Uterus (tissue), 4 donors: Measurements from ENCODE around the gene PTH1R. TPM values are rescaled to one million over a fixed set of nuclear protein-coding genes. Genes with fewer than 3 reads are reported as not detected.

Experiments
- DNase-seq, 2 donors: peaks; one replicate each; pipeline ENCODE4 v3.0.0-alpha.2; 2019 to 2020
- H3K27ac ChIP-seq, 2 donors: fragments of 200-600 bp; sonication (generic); 1 replicate in 1 of 2; 2 replicates in 1 of 2; pipeline ENCODE4 v1.5.1; 2016 to 2018
- H3K27me3 ChIP-seq, 2 donors: fragments of 200-600 bp; sonication (generic); one replicate each; pipeline ENCODE4 v1.5.1; 2018 to 2019; ENCODE audit warnings: control low read depth in 1 of 2
- H3K36me3 ChIP-seq, 2 donors: fragments of 200-600 bp; sonication (generic); one replicate each; pipeline ENCODE4 v1.5.1; 2019; ENCODE audit warnings: control low read depth in 1 of 2
- H3K4me1 ChIP-seq, 2 donors: fragments of 200-600 bp; sonication (generic); one replicate each; pipeline ENCODE4 v1.5.1; 2018 to 2019; ENCODE audit warnings: control low read depth in 1 of 2
- H3K4me3 ChIP-seq, 2 donors: fragments of 200-600 bp; sonication (generic); 1 replicate in 1 of 2; 2 replicates in 1 of 2; pipeline ENCODE4 v1.5.1; 2018 to 2019; ENCODE audit warnings: mild to moderate bottlenecking in 1 of 2
- H3K9me3 ChIP-seq, 2 donors: fragments of 200-600 bp; sonication (generic); one replicate each; pipeline ENCODE4 v1.5.1; 2019; ENCODE audit warnings: control low read depth in 1 of 2
- POLR2A ChIP-seq, 2 donors: fragments of 450-650 bp; IDR thresholded peaks; one replicate each; pipeline ENCODE4 v1.6.1; 2016; ENCODE audit warnings: antibody characterized with exemption in 2 of 2, mild to moderate bottlenecking in 1 of 2, moderate library complexity in 1 of 2
- intact Hi-C: fragments of 100-400 bp; cut with DNase I; formaldehyde crosslinking; loops from one replicate; pipeline ENCODE4 v1.15.1; 2023; ENCODE audit warnings: low total_unique reads
- total RNA-seq, 4 donors: library from RNA; depleted of rRNA in 3 of 4; stranded (reverse); fragments of >200 nt in 3 of 4; gene quantifications; one replicate each; pipeline versions ENCODE4 v1.1.0 to v1.2.4, GENCODE V29; 2014 to 2023
- TF ChIP-seq, protein P1 (sequence below), 4 experiments: fragments of 200-600 bp in 2 of 4; fragments of 450-650 bp in 2 of 4; sonication (generic) in 2 of 4; IDR thresholded peaks; one replicate each; pipeline ENCODE4 v1.5.1; 2016 to 2019; ENCODE audit warnings: antibody characterized with exemption in 4 of 4, mild to moderate bottlenecking in 2 of 4, moderate library complexity in 1 of 4
- donor health status: DM: yes; HTN: yes; CAD: no.

The PTH1R gene
- total RNA-seq, 4 donors from 2014 or later = 0.51 to 29.9 (median 18.9) TPM

DNA sequence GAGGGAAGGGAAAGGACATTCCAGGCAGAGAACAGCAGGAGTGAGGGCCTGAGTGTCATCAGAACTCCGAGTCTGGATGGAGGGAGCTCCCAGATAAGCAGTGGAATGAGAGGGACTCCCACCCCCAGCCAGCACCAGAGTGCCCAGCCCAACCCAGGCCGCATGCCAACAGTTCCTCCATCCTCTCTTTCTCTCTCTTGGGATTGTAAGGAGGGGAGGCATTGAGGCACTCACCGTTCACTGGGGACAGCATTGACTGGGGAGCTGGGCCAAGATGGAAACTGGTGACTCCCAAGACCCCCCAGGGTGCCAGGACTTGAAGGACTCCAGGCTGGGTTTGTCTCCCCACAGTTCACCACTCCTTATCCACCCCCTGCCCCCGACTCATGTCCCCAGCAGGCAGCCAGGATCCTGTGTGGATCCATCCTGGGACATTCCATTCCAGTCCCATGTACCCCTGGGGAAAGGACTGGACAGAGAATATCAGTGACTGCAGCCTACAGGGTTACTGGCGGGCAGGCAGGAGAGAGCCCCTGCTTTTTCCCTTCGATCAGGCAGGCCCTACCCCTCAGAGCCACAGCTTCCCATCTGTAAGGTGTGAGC lies 15.7 kb downstream of the PTH1R start:
- intact Hi-C loops = no loop called here
- Histone ChIP-seq H3K36me3 (no peaks in the 10 kb centered on the region), H3K4me3 (no peak overlapping the region), H3K9me3 (no peaks in the 10 kb centered on the region), H3K27me3 (no peaks in the 10 kb centered on the region), H3K4me1 (peaks cover 0 to 22% of the 10 kb centered on the region in 2 donors), H3K27ac (no peak overlapping the region)
- TF ChIP-seq, protein P1, sequence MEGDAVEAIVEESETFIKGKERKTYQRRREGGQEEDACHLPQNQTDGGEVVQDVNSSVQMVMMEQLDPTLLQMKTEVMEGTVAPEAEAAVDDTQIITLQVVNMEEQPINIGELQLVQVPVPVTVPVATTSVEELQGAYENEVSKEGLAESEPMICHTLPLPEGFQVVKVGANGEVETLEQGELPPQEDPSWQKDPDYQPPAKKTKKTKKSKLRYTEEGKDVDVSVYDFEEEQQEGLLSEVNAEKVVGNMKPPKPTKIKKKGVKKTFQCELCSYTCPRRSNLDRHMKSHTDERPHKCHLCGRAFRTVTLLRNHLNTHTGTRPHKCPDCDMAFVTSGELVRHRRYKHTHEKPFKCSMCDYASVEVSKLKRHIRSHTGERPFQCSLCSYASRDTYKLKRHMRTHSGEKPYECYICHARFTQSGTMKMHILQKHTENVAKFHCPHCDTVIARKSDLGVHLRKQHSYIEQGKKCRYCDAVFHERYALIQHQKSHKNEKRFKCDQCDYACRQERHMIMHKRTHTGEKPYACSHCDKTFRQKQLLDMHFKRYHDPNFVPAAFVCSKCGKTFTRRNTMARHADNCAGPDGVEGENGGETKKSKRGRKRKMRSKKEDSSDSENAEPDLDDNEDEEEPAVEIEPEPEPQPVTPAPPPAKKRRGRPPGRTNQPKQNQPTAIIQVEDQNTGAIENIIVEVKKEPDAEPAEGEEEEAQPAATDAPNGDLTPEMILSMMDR (IDR thresholded peaks at IDR 0.05) = no peak
- no peak for TF ChIP-seq POLR2A (IDR thresholded peaks at IDR 0.05)
- DNase-seq = no peak

GRCh38 chr3:46893763-46894162 lies 16.2 kb downstream of the PTH1R start:
- Histone ChIP-seq H3K27ac (no peak overlapping the region), H3K36me3 (no peaks in the 10 kb centered on the region), H3K4me1 (peaks cover 0 to 24% of the 10 kb centered on the region in 2 donors), H3K4me3 (no peak overlapping the region), H3K27me3 (no peaks in the 10 kb centered on the region), H3K9me3 (no peaks in the 10 kb centered on the region)
- no peak for DNase-seq
- intact Hi-C loops = no loop called here
- TF ChIP-seq, protein P1 (IDR thresholded peaks at IDR 0.05) = no peak
- TF ChIP-seq POLR2A (IDR thresholded peaks at IDR 0.05) = no peak

DNA sequence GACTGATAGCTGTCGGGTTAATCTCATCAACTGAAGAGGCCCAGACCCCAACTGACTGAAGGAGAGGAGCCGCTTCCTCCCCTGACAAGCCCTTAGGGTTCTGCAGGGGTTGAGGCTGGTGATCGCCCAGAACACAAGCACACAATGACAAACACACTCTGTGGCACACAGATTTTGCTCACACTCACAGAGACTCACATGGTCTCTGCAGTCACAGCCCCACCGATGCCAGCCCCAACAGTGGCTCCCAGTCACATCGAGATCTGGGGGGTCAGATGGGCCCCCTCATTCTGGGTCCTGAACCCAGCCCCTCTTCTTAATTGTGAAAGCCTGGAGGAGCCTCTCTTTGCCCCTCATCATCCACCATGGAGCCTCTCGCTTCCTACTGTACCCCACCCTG lies 16.7 kb downstream of the PTH1R start:
- H3K4me3 ChIP-seq = no peak overlapping the region
- intact Hi-C loops = no loop called here
- peaks cover 0 to 28% of the 10 kb centered on the region in 2 donors for H3K4me1 ChIP-seq
- H3K36me3 ChIP-seq = no peaks in the 10 kb centered on the region
- H3K27me3 ChIP-seq = no peaks in the 10 kb centered on the region
- DNase-seq = no peak
- H3K9me3 ChIP-seq = no peaks in the 10 kb centered on the region
- H3K27ac ChIP-seq = no peak overlapping the region
- TF ChIP-seq, protein P1 (IDR thresholded peaks at IDR 0.05) = no peak
- TF ChIP-seq POLR2A (IDR thresholded peaks at IDR 0.05) = no peak

- Histone ChIP-seq H3K27ac (no peak overlapping the region), H3K4me1 (peaks cover 0 to 28% of the 10 kb centered on the region in 2 donors), H3K36me3 (no peaks in the 10 kb centered on the region), H3K9me3 (no peaks in the 10 kb centered on the region), H3K27me3 (no peaks in the 10 kb centered on the region), H3K4me3 (no peak overlapping the region)
- TF ChIP-seq, protein P1 (IDR thresholded peaks at IDR 0.05) = peak; percentile 90 to 96 (median 94)
- no peak for TF ChIP-seq POLR2A (IDR thresholded peaks at IDR 0.05)
- DNase-seq = peak; percentile 76 to 82
- intact Hi-C loops = no loop called here
These were observed 17.7 kb downstream of the PTH1R start for GRCh38 chr3:46895204-46895660.

DNA sequence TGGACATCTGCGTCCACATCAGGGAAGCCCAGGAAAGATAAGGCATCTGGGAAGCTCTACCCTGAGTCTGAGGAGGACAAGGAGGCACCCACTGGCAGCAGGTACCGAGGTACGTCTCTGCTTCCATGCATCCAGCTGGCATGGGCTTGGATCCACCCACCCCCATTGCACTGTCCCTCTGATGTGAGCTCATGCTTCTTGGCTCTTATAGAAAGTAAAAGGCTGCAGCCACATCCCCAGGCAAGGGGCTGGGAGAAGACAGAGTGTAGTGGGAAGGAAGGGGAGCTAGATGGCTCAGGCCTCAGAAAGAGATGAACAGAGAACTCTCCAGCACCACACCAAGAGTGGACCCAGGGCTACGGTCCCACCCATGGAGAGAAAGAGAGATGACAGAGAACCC lies 18.2 kb downstream of the PTH1R start:
- Histone ChIP-seq H3K4me1 (peaks cover 0 to 28% of the 10 kb centered on the region in 2 donors), H3K9me3 (no peaks in the 10 kb centered on the region), H3K36me3 (no peaks in the 10 kb centered on the region), H3K4me3 (no peak overlapping the region), H3K27me3 (no peaks in the 10 kb centered on the region), H3K27ac (no peak overlapping the region)
- intact Hi-C loops = no loop called here
- TF ChIP-seq, protein P1 (IDR thresholded peaks at IDR 0.05) = no peak
- TF ChIP-seq POLR2A (IDR thresholded peaks at IDR 0.05) = no peak
- no peak for DNase-seq
